Transverse colon (tissue), 3 donors: ENCODE results near the gene HOXA3.

Experiments
- EP300 ChIP-seq: sonication (generic); formaldehyde crosslinking; IDR thresholded peaks from one replicate; pipeline ENCODE4 v1.6.1; 2017; ENCODE audit warnings: antibody characterized with exemption, low read depth
- POLR2A ChIP-seq: fragments of 450-650 bp; IDR thresholded peaks from one replicate; pipeline ENCODE4 v1.6.1; 2016; ENCODE audit warnings: antibody characterized with exemption, mild to moderate bottlenecking, moderate library complexity
- TF ChIP-seq, protein P1 (sequence below), 5 experiments: fragments of 200-600 bp in 3 of 5; fragments of 450-650 bp in 2 of 5; sonication (generic) in 3 of 5; IDR thresholded peaks; 1 replicate in 2 of 5; 2 replicates in 3 of 5; pipeline ENCODE4 v1.5.1; 2016 to 2017; ENCODE audit warnings: antibody characterized with exemption in 5 of 5, inconsistent platforms in 3 of 5, mild to moderate bottlenecking in 2 of 5, moderate library complexity in 1 of 5

DNA sequence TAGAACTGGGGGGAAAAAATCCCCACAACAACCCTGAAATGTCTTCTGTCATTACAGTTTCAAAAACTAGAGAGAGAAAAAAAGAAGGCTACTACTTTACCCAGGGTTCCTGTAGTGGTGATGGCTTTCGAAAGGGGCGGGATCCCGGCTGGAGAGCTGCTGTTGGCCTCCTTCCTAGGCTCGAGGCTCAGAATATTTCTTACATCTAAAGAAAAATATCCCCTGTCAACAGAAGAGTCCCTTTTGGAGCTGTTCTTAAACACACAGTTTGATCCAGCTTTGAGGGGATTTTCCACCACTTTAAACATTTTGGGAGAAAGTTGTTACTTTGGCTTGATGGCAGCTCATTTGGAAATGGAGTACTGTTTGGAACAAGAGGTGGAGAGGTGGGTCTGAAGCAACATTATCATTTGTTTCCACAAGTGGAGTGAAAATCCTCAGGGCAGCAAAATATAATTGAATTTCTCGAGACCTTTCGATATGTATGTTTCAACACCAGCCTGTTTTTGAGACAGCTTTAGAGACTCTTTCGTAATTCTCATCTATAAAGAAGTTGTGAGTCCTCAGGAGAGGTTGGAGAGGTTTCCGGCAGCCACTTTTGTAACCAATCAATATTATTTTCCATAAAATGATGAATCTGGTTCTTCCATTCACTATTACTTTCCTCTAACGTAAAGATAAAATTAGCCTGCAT, 42.5 kb upstream of the HOXA3 start:
- TF ChIP-seq, protein P1, sequence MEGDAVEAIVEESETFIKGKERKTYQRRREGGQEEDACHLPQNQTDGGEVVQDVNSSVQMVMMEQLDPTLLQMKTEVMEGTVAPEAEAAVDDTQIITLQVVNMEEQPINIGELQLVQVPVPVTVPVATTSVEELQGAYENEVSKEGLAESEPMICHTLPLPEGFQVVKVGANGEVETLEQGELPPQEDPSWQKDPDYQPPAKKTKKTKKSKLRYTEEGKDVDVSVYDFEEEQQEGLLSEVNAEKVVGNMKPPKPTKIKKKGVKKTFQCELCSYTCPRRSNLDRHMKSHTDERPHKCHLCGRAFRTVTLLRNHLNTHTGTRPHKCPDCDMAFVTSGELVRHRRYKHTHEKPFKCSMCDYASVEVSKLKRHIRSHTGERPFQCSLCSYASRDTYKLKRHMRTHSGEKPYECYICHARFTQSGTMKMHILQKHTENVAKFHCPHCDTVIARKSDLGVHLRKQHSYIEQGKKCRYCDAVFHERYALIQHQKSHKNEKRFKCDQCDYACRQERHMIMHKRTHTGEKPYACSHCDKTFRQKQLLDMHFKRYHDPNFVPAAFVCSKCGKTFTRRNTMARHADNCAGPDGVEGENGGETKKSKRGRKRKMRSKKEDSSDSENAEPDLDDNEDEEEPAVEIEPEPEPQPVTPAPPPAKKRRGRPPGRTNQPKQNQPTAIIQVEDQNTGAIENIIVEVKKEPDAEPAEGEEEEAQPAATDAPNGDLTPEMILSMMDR (IDR thresholded peaks at IDR 0.05): no peak
- TF ChIP-seq POLR2A (no peak), EP300 (no peak)
